Stimulated activated CD8-positive, alpha-beta memory T cell treated with anti-CD3 and anti-CD28 coated beads, Interleukin-15, amount 100 ng/mL, for 4 hours (primary cell): ENCODE results near the gene CHRNA1.

Experiments used
- DNase-seq, 2 donors: peaks; one replicate each; pipeline ENCODE4 v3.0.0-alpha.2; 2020; ENCODE audit warnings: low read depth in 2 of 2

Gene CHRNA1

GRCh38 chr2:174784316-174784715, 20.0 kb upstream of the CHRNA1 start:
- no peak for DNase-seq

DNA sequence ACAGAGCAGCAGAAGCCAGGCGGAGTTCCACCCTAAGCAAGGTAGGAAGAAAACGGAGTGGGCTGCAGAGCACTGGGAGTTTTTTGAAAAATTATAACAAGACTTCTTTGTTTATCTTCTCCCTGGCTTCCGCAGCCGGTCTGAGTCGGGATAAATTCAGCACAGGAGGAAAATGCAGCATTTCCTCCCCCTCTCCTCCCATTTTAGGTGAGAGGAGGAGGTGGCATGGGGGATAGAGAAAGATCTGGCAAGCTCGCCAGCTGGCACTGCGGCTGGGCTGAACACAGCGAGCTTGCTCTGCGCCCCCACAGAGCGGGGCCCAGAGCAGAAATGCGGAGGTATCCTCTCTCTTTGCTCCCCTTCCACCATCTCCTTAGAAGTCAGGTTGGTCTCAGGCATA, 17.7 kb upstream of the CHRNA1 start:
- DNase-seq, result no peak

DNA sequence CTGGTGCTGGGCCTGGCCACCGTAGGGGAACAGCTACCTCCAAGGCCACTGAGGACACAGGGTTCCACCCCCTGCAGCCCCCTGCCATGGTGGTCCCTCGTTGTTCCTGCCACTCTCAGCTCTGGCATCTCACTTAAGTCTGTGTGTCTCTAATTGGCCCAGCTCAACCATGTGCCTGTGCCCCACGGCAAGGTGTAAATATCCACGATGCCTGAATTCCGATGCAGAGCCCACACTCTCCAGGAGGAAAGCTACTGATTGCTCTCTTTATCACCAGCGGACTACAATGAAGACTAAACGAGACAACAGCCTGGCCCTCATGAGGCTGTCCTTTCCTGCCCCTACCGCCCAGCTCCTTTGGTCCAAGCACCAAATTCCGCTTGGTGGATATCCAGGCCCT, 17.0 kb upstream of the CHRNA1 start:
- DNase-seq, result no peak

DNA sequence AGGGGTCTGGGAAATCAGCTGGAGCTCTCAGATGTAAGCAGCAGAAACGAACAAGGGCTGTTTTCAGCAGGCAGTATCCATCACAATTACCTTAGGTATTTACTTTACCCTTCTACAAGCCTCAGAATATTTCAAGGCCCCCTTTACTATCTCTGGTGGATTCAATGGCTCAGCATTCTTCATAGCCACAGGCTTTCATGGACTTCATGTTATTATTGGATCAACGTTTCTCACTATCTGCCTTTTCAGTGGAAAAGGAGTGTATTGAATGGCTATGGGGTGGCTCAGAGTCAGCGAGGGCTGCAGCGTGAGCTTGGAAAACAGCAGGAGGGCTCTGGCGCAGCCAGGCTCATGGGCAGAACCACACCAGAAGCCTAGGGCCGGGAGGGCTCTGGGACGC, 16.6 kb upstream of the CHRNA1 start:
- DNase-seq, result no peak

DNA sequence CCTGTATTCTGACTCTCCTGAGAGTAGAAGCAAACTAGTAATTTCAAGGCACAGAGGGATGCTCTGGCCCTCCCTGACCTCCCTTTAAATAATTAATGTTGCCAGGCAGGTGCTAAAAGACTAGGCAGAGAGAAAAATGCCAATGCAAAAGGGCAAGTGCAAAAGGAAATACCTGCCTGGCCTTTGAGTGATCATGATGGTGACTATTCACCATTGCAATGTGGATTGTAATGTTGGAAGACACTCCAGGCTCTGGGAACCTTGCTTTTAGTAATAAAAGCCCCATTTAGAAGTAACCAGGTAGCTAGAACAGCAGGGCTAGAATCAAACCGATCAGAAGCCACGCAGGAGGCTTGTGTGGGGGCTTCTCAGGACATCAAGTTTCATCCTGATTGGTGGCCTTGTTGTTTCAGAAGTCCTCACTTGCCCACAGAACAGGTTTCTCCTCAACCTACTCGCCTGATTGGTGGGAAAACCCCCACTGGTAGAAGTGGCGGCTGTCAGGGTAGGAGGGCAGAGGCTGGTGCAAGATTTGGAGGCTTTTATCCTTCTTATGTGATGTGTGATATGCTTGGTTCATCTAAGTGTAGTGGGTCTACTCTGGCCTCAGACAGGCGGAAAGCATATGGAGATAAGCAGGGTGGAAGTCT, 16.0 kb upstream of the CHRNA1 start:
- DNase-seq, result no peak

- no peak for DNase-seq
Observed at GRCh38 chr2:174779361-174779928, 15.2 kb upstream of the CHRNA1 start.

DNA sequence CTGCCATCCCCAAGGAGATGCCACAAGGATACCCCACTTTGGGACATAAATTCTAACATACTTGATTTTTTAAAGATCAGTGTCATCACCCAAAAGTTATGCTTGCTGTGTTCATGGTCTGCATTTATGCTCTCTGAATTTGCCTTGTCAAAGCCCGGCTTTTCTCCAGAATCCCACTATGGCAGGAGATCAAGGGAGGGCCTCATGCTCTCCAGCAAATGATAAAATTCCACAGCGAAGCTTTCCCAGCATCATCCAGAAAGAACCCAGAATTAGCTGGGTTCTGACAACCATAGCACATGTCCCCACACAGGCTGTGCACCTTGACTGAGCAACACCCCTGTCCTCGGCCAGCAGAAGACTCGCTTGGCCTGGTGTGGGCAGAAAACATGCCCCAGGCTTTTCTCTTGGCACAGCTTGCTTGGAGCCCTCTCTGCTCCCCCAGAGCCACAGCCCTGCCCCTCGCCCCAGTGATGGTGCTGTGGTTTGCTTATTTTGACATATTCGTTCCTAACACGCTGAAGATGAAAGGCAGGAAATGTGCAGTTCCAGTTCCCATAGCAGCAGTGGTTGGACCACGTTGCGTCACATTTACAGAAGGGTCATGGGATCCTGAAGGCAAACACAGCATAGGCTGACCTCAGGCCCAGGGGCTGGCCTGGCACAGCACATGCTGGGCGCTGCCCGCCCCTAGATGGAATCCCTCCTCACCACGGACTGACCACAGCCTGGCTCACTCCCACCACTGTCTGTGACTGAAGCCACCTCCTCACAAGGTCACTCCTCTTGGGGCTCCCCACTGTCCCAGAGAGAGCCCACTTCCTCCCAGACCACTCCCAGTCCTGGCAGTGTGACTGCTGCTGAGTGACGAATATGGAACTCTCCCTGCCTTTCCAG, 14.1 kb upstream of the CHRNA1 start:
- DNase-seq, result peak; percentile 36 to 40

DNA sequence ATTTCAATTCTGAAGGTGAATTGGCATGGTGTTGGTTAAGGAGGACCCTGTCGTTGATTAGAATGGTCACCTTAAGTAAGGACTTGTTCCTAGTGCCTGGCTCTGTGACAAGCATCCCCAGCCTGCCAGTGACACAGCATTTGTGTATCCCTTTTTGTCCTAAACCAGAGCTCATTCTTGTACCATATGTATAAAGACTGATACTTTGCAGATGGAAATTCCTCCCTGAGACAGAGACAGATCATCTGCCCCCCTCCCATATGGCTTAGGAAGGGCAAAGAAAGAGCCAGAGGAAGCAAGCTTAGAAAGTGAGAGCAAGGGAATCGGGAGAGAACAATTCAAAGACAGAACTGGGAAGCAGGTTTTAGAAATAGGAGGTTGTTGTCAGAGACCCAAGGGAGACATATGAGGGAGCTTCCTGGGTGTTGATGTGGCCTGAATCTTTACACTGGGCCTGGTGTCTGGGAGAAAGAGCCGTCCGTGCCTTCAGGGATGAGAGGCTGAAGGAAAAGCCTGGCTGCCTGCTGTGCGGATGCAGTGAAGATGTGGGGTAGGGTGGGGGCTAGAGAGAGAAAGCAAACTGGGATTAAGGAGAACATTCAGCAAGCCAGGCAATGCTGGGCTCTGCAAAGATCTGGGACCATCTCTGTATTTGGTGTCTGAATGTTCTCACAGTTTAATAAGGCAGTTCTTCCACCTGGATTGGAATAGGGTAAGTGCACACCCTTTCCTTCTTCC, 13.2 kb upstream of the CHRNA1 start:
- DNase-seq, result no peak

DNA sequence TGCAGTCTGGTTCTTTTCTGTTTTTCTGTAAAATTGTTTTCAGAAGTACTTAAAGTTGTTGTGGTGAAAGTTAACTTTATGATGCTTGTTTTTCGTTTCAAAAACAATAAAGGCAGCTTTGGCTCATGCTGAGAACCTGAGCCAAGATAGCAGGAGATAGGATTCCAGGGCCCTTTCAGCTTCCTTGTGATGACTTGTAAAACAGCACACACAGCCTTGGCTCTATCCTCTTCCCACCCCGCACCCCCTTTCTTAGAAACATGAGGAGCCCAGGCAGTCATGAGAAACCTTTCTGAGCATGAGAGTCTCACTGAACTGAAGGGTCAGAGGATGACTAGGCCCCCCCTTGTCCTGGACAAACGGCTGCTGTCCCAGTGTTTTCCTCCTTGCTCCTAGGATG, 12.4 kb upstream of the CHRNA1 start:
- DNase-seq, result no peak

- DNase-seq, result no peak
Observed at GRCh38 chr2:174776223-174776622, 12.0 kb upstream of the CHRNA1 start.

- DNase-seq, result no peak
Observed at GRCh38 chr2:174775571-174775980, 11.3 kb upstream of the CHRNA1 start.

GRCh38 chr2:174774886-174775285, 10.6 kb upstream of the CHRNA1 start:
- DNase-seq, result no peak

- no peak for DNase-seq
Observed at GRCh38 chr2:174773215-174773614, 8.9 kb upstream of the CHRNA1 start.

DNA sequence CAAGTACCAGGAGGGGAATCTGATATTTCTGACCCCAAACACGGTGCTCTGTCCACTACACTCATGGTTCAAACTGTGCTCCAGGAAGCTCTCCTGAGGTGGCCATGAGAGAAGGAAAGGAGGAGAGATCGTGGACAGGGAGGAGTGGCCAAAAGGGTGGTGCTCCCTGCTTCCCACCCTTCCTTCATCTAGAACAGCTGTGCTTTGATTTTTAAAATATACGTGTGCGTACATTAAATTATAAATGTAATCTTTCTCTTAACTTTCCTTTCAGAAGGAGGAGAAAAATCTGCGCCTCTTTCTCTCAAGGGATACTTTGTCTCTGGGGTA, 8.2 kb upstream of the CHRNA1 start:
- DNase-seq, result no peak

- peak in 1 of 2 donors; percentile 10 for DNase-seq
Observed at GRCh38 chr2:174771631-174772471, 7.6 kb upstream of the CHRNA1 start.

GRCh38 chr2:174771136-174771535, 6.9 kb upstream of the CHRNA1 start:
- no peak for DNase-seq

DNA sequence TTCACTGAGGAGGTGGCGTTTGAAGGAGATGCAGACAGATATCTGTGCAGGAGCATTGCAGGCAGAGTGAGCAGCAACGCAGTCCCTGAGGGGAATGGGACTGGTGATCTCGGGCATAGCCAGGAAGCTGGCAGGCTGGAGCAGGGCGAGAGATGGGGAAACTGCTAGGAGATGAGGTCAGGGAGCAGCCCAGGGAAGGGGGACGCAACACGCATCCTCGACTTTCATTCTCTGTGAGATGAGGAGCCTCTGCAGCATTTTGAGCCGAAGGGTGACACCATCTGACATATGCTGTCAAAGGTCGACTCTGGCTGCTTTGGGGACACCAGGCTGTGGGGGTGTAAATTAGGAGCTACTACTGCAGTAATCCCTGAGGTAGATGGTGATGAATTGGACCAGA, 4.3 kb upstream of the CHRNA1 start:
- no peak for DNase-seq

- DNase-seq, result no peak
Observed at GRCh38 chr2:174766271-174766670, 2.0 kb upstream of the CHRNA1 start.

DNA sequence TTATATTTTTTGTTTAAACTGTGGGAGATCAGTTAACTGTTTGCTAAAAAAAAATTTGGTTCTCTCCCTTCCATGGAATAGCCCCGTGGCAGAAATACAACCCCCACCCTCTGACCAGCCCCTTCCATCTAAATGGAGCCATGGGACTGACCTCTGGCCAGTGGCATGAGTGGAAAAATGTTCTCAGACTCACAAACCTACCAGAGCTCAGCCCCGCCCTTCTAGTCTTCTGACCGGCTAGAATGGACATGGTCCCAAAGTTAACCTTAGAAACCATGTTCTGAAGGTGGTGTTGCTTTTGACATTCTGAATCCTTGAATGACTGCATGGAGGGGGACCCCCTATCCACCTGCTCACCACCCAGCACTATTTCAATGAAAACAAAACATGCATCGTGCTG, 1.3 kb upstream of the CHRNA1 start:
- no peak for DNase-seq

DNA sequence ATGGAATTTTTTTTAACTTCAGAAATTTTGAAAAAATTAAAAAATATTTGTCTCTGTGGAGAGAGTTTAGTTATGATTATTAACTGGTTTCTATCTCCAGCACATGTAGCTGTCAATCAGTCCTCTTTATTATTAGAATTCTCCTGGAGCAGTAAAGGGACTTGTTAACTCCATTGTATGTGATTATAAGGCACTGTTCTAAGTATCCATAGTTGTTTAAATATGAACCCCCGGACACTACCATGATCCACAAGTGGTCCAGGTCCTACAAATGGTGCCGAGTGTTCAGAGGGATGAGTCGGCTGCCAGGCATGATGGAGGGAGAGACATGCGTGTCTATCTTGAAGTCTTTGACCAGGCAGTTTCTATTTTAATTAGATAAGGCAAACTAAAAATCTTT, 492 bp downstream of the CHRNA1 start:
- DNase-seq, result no peak

GRCh38 chr2:174762464-174762863, 1.8 kb downstream of the CHRNA1 start:
- DNase-seq, result no peak

GRCh38 chr2:174761837-174762236, 2.4 kb downstream of the CHRNA1 start:
- DNase-seq, result no peak
